Panc1 (cell line): ENCODE results near the gene IL24.

Experiments used
- POLR2AphosphoS5 ChIP-seq: IDR thresholded peaks from 2 replicates; pipeline ENCODE4 v1.6.1; 2012; ENCODE audit warnings: mild to moderate bottlenecking, low read depth, low read length, moderate library complexity
- SIN3A ChIP-seq: IDR thresholded peaks from 2 replicates; pipeline ENCODE4 v1.6.1; 2012; ENCODE audit warnings: low read depth, mild to moderate bottlenecking, low read length, moderate library complexity, borderline replicate concordance; ENCODE audit not compliant: insufficient read depth
- TF ChIP-seq, protein P1 (sequence below): fragments of 450-650 bp; IDR thresholded peaks from 2 replicates; pipeline ENCODE4 v1.5.1; 2017; ENCODE audit warnings: mild to moderate bottlenecking

DNA sequence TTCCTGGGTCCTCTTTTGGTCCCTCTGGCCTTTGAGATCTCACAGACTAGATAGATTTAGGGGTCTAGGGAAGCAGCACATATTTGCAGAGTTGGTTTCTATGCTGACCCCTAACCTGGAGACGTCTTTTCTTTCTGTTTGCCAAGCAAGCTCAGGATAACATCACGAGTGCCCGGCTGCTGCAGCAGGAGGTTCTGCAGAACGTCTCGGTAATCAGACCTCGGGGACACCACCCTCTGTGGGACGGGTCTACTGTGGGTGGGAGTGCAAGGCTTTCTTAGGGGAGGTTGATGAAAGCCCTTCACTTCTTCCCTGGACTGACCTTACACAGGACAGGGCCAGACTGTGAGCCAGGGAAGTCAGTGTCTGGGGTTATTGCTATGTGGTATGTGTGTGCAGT is 2.9 kb downstream of the IL24 start:
- TF ChIP-seq, protein P1, sequence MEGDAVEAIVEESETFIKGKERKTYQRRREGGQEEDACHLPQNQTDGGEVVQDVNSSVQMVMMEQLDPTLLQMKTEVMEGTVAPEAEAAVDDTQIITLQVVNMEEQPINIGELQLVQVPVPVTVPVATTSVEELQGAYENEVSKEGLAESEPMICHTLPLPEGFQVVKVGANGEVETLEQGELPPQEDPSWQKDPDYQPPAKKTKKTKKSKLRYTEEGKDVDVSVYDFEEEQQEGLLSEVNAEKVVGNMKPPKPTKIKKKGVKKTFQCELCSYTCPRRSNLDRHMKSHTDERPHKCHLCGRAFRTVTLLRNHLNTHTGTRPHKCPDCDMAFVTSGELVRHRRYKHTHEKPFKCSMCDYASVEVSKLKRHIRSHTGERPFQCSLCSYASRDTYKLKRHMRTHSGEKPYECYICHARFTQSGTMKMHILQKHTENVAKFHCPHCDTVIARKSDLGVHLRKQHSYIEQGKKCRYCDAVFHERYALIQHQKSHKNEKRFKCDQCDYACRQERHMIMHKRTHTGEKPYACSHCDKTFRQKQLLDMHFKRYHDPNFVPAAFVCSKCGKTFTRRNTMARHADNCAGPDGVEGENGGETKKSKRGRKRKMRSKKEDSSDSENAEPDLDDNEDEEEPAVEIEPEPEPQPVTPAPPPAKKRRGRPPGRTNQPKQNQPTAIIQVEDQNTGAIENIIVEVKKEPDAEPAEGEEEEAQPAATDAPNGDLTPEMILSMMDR: no peak
- TF ChIP-seq SIN3A: no peak
- no peak for TF ChIP-seq POLR2AphosphoS5
